WTC11 (cell line): Measurements from ENCODE around the gene GOLGA6L7.

Source experiments
- CREB1 ChIP-seq: sonication (generic); formaldehyde crosslinking; IDR thresholded peaks from 2 replicates; pipeline ENCODE4 v1.8.0; 2023; ENCODE audit warnings: mild to moderate bottlenecking, missing genetic modification reagents
- E2F5 ChIP-seq: sonication (generic); formaldehyde crosslinking; IDR thresholded peaks from 2 replicates; pipeline ENCODE4 v1.8.1; 2022; ENCODE audit warnings: mild to moderate bottlenecking, moderate library complexity, missing genetic modification reagents
- FOXK1 ChIP-seq: sonication (generic); formaldehyde crosslinking; IDR thresholded peaks from 2 replicates; pipeline ENCODE4 v1.8.0; 2022; ENCODE audit warnings: mild to moderate bottlenecking, moderate library complexity, missing genetic modification reagents
- JUN ChIP-seq: sonication (generic); formaldehyde crosslinking; IDR thresholded peaks from 2 replicates; pipeline ENCODE4 v1.8.0; 2023; ENCODE audit warnings: mild to moderate bottlenecking, missing genetic modification reagents
- NFYB ChIP-seq: sonication (generic); formaldehyde crosslinking; conservative IDR thresholded peaks from 2 replicates; pipeline ENCODE4 v1.8.0; 2022; ENCODE audit warnings: low read depth, missing genetic modification reagents
- NR2C2 ChIP-seq: sonication (generic); formaldehyde crosslinking; IDR thresholded peaks from 2 replicates; pipeline ENCODE4 v1.8.0; 2022; ENCODE audit warnings: mild to moderate bottlenecking, missing genetic modification reagents
- STAT6 ChIP-seq: sonication (generic); formaldehyde crosslinking; conservative IDR thresholded peaks from 2 replicates; pipeline ENCODE4 v1.8.1; 2023; ENCODE audit warnings: mild to moderate bottlenecking, low read depth, missing genetic modification reagents, moderate library complexity
- TF ChIP-seq, protein P1 (sequence below): fragments of 200-600 bp; IDR thresholded peaks from 2 replicates; pipeline ENCODE4 v1.8.0; 2022; ENCODE audit warnings: antibody characterized with exemption

DNA sequence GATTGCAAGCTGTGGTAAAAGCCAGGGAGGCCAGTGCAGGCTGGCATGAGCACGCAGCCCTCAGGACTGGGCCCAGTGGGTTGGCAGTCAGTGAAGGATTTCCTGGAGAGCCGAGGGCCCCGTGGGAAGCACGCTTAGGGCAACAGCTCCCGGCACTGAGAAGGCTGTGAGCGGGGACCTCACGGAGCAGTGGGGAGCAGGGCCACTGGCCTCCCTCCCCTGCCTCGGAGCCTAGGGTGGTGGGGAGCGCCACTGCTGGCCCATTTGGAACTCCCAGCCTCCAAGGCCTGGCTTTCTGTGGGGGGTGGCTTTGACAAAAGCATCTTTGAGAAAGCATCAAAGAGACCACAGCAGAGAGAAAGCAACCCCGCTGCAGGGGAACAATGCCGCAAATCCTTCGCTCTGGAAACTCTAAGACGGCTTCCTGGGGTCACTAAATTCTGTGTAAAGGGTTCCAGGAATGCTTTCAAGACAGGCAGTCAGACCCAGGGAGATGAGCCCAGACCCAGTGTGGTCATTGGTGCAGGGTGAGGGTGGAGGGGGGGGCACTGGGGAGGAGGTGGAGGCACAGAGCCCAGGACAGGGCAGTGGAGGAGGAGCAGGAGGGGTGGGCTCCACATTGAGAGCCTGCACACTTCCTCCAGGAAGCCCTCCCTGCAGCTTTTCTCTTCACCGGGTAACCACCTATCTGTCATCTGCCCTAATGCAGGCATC lies 27.8 kb upstream of the GOLGA6L7 start:
- TF ChIP-seq FOXK1 (no peak), NR2C2 (CRISPR knock-in tag) (no peak), STAT6 (no peak), E2F5 (CRISPR knock-in tag) (no peak), NFYB (no peak), JUN (CRISPR knock-in tag) (no peak), CREB1 (CRISPR knock-in tag) (no peak)
- TF ChIP-seq, protein P1, sequence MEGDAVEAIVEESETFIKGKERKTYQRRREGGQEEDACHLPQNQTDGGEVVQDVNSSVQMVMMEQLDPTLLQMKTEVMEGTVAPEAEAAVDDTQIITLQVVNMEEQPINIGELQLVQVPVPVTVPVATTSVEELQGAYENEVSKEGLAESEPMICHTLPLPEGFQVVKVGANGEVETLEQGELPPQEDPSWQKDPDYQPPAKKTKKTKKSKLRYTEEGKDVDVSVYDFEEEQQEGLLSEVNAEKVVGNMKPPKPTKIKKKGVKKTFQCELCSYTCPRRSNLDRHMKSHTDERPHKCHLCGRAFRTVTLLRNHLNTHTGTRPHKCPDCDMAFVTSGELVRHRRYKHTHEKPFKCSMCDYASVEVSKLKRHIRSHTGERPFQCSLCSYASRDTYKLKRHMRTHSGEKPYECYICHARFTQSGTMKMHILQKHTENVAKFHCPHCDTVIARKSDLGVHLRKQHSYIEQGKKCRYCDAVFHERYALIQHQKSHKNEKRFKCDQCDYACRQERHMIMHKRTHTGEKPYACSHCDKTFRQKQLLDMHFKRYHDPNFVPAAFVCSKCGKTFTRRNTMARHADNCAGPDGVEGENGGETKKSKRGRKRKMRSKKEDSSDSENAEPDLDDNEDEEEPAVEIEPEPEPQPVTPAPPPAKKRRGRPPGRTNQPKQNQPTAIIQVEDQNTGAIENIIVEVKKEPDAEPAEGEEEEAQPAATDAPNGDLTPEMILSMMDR = no peak
